ENCODE measurements around the gene GRID1.

The GRID1 gene

GRCh38 chr10:86336341-86336740, 30.3 kb downstream of the GRID1 start:
- DNase-seq, result no peak

- no peak for DNase-seq
Observed at GRCh38 chr10:86335831-86336230, 30.8 kb downstream of the GRID1 start.

- no peak for DNase-seq
Observed at GRCh38 chr10:86335257-86335656, 31.3 kb downstream of the GRID1 start.

- no peak for DNase-seq
Observed at GRCh38 chr10:86334488-86335085, 32.0 kb downstream of the GRID1 start.

- DNase-seq, result no peak
Observed at GRCh38 chr10:86333826-86334487, 32.6 kb downstream of the GRID1 start.

- DNase-seq, result no peak
Observed at GRCh38 chr10:86331861-86332260, 34.7 kb downstream of the GRID1 start.

- DNase-seq, result peak in 1 of 14 donors; percentile 25
Observed at GRCh38 chr10:86330778-86331763, 35.5 kb downstream of the GRID1 start.

GRCh38 chr10:86329896-86330680, 36.5 kb downstream of the GRID1 start:
- no peak for DNase-seq

GRCh38 chr10:86329093-86329710, 37.4 kb downstream of the GRID1 start:
- no peak for DNase-seq

- no peak for DNase-seq
Observed at GRCh38 chr10:86327954-86328725, 38.5 kb downstream of the GRID1 start.

GRCh38 chr10:86325158-86325557, 41.4 kb downstream of the GRID1 start:
- DNase-seq, result no peak

- DNase-seq, result peak in 5 of 14 donors; percentile 21 to 50 (median 35)
Observed at GRCh38 chr10:86321568-86321967, 45.0 kb downstream of the GRID1 start.

- DNase-seq, result no peak
Observed at GRCh38 chr10:86319676-86320075, 46.9 kb downstream of the GRID1 start.

- DNase-seq, result no peak
Observed at GRCh38 chr10:86317949-86318725, 48.5 kb downstream of the GRID1 start.

GRCh38 chr10:86316990-86317389, 49.6 kb downstream of the GRID1 start:
- DNase-seq, result no peak

GRCh38 chr10:86316274-86316835, 50.2 kb downstream of the GRID1 start:
- DNase-seq, result no peak

- DNase-seq, result no peak
Observed at GRCh38 chr10:86315549-86315942, 51.0 kb downstream of the GRID1 start.

- no peak for DNase-seq
Observed at GRCh38 chr10:86314616-86315548, 51.7 kb downstream of the GRID1 start.

- DNase-seq, result peak in 6 of 14 donors; percentile 20 to 58 (median 38)
Observed at GRCh38 chr10:86313621-86314041, 53.0 kb downstream of the GRID1 start.
